GM19238 (cell line): ENCODE results near the gene VDR.

Experiments
- DNase-seq: peaks from one replicate; pipeline ENCODE4 v3.0.0; 2011; ENCODE audit warnings: low spot score; ENCODE audit not compliant: insufficient read length

The VDR gene

GRCh38 chr12:47795814-47796411 lies 108.9 kb downstream of the VDR start:
- DNase-seq: no peak

DNA sequence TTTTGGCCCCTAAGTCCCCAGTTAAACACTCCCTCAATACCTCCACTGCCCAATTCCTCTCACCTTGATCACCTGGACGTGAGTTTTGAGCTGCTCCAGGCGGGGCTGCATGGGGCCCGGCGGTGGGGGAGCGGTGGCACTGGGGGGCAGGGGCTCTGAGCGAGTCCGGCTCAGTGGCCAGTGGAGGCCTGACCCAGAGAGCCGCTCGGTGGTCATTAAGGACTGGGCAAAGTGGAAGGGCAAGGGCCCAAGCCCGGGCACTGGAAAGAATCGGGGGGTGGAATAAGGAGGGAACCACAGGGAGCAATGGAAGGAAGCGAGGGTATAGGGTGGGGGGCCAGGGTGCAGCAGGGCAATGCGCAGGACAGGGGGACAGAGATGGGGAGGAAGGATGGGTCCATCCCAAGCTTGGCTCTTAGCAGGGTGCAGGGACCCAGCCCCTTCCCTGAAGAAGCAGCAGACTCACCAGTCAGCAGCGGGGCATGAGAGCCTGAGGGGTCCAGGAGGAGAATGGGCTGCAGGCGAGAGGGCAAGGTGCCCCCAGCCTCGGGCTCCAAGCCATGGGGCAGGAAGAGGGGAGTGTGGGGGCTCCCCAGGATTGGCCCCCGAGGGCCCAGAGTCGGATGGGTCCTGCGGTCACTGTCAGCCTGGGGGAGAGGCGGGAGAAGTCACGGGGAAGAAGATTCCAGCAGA lies 109.5 kb downstream of the VDR start:
- no peak for DNase-seq

DNA sequence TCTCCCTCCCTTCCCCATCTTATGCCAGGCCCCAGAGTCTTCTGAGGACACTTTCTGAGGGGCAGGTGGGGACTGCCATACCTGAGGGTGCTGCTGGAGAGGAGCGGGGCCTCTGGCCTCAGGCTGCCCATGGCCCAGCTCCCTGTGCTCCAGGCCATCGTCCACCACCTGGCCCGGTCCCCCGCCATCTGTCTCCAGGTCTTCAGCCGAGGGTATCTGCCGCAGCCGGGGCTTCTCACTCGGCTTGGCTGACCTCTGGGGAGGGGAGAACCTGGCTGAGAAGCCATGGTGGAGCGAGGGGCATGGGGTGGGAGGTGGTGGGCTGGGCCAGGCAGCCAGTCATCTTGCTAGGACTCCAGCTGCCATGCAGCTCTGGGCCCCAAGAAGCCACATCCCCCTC lies 110.1 kb downstream of the VDR start:
- DNase-seq: no peak

DNA sequence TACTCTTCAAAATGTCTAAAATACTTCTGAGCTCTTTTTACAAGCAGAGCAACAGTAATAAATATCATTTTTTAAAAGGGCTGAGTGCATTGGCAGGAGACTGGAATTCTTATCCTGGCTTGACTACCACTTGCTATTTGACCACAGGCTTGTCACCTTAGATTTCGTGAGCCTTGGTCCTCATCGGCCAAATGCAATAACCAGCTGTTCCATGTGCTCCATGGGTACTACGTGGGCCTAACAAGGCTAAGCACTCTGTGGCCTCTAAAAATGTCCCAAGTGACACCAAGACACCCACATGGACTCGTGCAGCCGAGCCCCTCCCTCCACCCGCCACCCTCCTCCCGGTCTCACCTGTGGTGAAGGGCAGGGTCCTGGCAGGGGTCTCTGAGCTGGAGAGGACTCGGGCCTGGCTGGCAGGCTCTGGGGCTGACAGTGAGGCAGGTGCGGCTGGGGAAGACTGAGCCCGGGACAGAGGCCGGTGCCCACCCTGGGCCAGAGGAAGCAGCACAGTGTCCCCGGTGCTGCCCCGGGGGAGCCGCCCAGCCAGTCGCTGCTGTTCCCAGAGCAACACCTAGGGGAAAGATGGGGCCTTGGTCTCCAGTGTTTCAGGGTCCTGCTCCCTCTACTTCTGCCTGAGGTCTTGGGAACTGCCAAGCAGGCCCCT lies 111.6 kb downstream of the VDR start:
- no peak for DNase-seq

DNA sequence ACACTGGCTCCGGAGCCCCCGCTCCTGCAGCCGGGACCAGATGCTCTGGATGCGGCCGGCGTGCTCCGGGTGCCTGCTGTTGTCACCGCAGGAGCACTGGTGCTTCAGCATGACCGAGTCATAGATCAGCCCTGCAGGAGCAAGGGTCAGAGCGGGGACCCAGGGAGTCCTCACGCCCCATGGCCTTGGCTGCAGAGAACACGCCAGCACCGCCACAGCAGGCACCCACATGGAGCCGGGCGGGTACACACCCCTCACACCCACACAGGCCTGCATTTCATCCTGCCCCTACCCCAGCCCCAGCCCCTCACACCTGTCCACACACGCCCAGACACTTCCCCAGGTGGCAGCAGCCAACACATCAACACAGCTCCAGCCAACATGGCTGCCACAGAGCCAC lies 112.9 kb downstream of the VDR start:
- no peak for DNase-seq
